ENCODE measurements around the gene CMTM5. TPM values are rescaled to one million over a fixed set of nuclear protein-coding genes. Genes with fewer than 3 reads are reported as not detected.

Gene CMTM5
- total RNA-seq, 2 experiments from 2014 or later, result not detected

DNA sequence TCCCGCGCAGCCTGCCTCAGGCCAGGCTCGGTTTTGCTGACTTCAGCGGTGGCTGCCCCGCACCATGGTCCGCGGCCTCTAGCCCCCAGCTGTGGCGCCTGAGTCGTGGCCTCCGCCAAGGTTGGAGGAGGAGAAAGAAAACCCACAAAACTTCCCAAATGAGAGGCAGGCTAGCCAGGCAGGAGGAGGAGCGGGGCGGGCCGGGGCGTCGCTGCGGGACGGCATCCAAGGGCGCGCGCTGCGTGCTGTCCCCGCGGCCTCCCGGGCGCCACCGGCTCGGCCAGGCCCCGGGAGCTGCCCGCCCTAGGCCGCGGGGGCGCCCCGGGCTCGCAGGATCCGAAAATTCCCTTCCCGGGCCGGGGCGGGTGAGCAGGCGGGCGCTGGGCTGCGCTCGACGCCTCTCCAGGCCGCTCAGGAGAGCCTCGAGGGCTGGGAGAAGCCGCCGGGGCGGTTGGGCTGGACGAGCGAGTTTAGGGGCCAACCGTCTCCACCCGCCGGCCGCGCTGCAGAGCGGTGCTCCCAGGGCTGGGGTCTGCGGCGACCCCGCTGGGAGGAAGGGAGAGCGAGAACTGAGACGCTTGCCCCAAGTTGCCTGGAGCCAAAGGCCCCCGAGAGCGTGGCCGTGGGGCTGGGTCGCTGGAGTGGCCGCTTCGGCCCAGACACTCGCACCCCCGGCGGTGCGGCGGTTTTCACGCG lies 11.7 kb upstream of the CMTM5 start, which contains the start of gene EFS:
EFS (minus strand) TSS at position 137 of the 696 bp plus-strand sequence. CDS start 147 bp downstream, outside the sequence.
- H3K9me3 ChIP-seq (ENCODE audit: low read length), result no peaks in the 10 kb centered on the region
- no peak within 1 kb of the TSS for H3K27ac ChIP-seq (ENCODE audit: low read depth, low read length, poor library complexity, severe bottlenecking)
- ChIA-PET POLR2A (no interaction called here), CTCF (ENCODE audit: unreplicated experiment) (no interaction called here)
- no peak within 1 kb of the TSS for H3K4me3 ChIP-seq (ENCODE audit: low read depth, low read length, poor library complexity, severe bottlenecking)
- TF ChIP-seq, protein P1, sequence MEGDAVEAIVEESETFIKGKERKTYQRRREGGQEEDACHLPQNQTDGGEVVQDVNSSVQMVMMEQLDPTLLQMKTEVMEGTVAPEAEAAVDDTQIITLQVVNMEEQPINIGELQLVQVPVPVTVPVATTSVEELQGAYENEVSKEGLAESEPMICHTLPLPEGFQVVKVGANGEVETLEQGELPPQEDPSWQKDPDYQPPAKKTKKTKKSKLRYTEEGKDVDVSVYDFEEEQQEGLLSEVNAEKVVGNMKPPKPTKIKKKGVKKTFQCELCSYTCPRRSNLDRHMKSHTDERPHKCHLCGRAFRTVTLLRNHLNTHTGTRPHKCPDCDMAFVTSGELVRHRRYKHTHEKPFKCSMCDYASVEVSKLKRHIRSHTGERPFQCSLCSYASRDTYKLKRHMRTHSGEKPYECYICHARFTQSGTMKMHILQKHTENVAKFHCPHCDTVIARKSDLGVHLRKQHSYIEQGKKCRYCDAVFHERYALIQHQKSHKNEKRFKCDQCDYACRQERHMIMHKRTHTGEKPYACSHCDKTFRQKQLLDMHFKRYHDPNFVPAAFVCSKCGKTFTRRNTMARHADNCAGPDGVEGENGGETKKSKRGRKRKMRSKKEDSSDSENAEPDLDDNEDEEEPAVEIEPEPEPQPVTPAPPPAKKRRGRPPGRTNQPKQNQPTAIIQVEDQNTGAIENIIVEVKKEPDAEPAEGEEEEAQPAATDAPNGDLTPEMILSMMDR (conservative IDR thresholded peaks at IDR 0.05; ENCODE audit: low read length), result no peak
- no peak for TF ChIP-seq EZH2phosphoT487 (IDR thresholded peaks at IDR 0.05; ENCODE audit: borderline replicate concordance, low read depth, low read length)
- intact Hi-C loops (cut with micrococcal nuclease; ENCODE audit: unreplicated experiment), result no loop called here
- H3K79me2 ChIP-seq (ENCODE audit: insufficient read depth, low read depth, low read length), result no peaks in the 10 kb centered on the region
- no peaks in the 10 kb centered on the region for H3K36me3 ChIP-seq (ENCODE audit: insufficient read depth, low read length)
- no peaks in the 10 kb centered on the region for H3K9me2 ChIP-seq (ENCODE audit: insufficient read depth, low read length)
- H3K4me1 ChIP-seq (ENCODE audit: insufficient read depth, low read length, poor library complexity, severe bottlenecking), result no peaks in the 10 kb centered on the region
- DNase-seq (ENCODE audit: low spot score), result no peak
- H4K20me1 ChIP-seq (ENCODE audit: insufficient read depth, low read length), result no peaks in the 10 kb centered on the region
- H2AFZ ChIP-seq (ENCODE audit: low read length), result no peak within 1 kb of the TSS
- no peak within 1 kb of the TSS for H3K4me2 ChIP-seq (ENCODE audit: low read length)
- no TSS peak for BruUV-seq (replicated peaks)

DNA sequence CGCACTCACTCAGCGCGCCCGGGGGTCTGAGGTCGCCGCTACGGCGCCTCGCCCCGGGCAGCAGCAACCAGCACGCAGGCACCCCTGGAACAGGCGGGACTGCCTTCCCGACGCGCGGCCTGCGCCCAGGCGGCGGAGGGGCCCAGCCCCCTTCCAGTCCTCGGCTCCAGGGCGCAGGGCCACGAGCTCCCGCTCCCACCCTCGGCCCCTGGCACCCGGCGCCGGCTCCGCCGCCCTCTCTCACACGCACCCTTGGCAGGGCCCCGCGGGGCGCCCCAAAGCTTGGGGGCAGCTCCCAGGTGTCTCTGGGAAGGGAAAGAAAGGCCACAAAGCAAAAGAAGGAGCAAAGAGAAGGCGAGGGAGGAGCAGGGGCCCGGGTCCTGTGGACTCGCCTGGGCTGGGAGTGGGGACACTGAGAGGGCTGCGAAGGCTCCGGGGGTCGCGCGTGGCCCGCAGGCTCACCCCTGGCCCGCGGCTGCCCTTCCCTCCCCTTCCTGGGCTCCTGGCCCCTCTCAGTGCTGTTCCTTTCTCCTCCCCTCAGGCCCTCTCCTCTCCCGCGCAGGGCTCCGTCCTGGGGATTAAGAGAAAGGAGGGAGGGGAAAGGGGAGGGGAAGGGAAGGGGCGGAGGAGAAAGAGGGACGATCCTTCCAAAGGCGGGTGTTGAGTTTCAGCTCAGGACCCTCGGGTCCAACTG lies 11.0 kb upstream of the CMTM5 start:
- TF ChIP-seq, protein P1 (conservative IDR thresholded peaks at IDR 0.05; ENCODE audit: low read length), result no peak
- no peak for TF ChIP-seq EZH2phosphoT487 (IDR thresholded peaks at IDR 0.05; ENCODE audit: borderline replicate concordance, low read depth, low read length)
- Histone ChIP-seq H3K4me1 (ENCODE audit: insufficient read depth, low read length, poor library complexity, severe bottlenecking) (no peaks in the 10 kb centered on the region), H3K4me3 (ENCODE audit: low read depth, low read length, poor library complexity, severe bottlenecking) (no peak overlapping the region), H3K9me2 (ENCODE audit: insufficient read depth, low read length) (no peaks in the 10 kb centered on the region), H3K79me2 (ENCODE audit: insufficient read depth, low read depth, low read length) (no peaks in the 10 kb centered on the region), H4K20me1 (ENCODE audit: insufficient read depth, low read length) (no peaks in the 10 kb centered on the region), H3K27ac (ENCODE audit: low read depth, low read length, poor library complexity, severe bottlenecking) (no peak overlapping the region), H3K4me2 (ENCODE audit: low read length) (no peak overlapping the region), H2AFZ (ENCODE audit: low read length) (no peak overlapping the region), H3K9me3 (ENCODE audit: low read length) (no peaks in the 10 kb centered on the region), H3K36me3 (ENCODE audit: insufficient read depth, low read length) (no peaks in the 10 kb centered on the region)
- intact Hi-C loops (cut with micrococcal nuclease; ENCODE audit: unreplicated experiment), result no loop called here
- no TSS peak for BruUV-seq (replicated peaks)
- CTCF ChIA-PET (ENCODE audit: unreplicated experiment), result no interaction called here
- POLR2A ChIA-PET, result no interaction called here
- no peak for DNase-seq (ENCODE audit: low spot score)

DNA sequence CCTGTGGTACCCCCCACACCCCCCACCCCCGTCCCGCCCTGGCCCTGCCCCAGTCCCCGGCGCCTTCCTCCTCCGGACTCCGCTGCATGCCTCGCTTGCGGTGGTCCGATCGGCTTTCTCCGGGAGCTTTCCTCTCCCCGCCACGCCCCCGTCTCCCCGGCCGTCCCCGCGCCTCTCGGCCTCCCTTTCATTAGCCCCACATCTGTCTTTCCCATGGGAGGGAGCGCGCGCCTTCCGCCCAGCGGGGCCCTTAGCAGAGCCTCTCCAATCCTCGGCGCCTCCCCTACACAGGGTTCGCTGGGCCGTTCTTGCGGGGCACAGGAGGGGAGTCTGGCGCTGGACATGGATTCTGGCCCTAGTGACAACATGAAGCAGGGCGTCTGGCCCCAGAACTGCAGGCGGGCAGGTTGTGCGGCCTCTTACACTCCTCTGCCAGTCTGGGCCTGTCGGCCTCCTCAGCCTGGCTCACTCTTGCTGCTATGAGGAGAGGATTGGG lies 10.4 kb upstream of the CMTM5 start:
- no peaks in the 10 kb centered on the region for H4K20me1 ChIP-seq (ENCODE audit: insufficient read depth, low read length)
- no peaks in the 10 kb centered on the region for H3K4me1 ChIP-seq (ENCODE audit: insufficient read depth, low read length, poor library complexity, severe bottlenecking)
- intact Hi-C loops (cut with micrococcal nuclease; ENCODE audit: unreplicated experiment), result no loop called here
- H3K36me3 ChIP-seq (ENCODE audit: insufficient read depth, low read length), result no peaks in the 10 kb centered on the region
- no peak overlapping the region for H3K4me3 ChIP-seq (ENCODE audit: low read depth, low read length, poor library complexity, severe bottlenecking)
- BruUV-seq (replicated peaks), result no TSS peak
- no peak for DNase-seq (ENCODE audit: low spot score)
- POLR2A ChIA-PET, result no interaction called here
- no peaks in the 10 kb centered on the region for H3K9me3 ChIP-seq (ENCODE audit: low read length)
- CTCF ChIA-PET (ENCODE audit: unreplicated experiment), result no interaction called here
- H3K27ac ChIP-seq (ENCODE audit: low read depth, low read length, poor library complexity, severe bottlenecking), result no peak overlapping the region
- H3K9me2 ChIP-seq (ENCODE audit: insufficient read depth, low read length), result no peaks in the 10 kb centered on the region
- no peak overlapping the region for H2AFZ ChIP-seq (ENCODE audit: low read length)
- no peaks in the 10 kb centered on the region for H3K79me2 ChIP-seq (ENCODE audit: insufficient read depth, low read depth, low read length)
- H3K4me2 ChIP-seq (ENCODE audit: low read length), result no peak overlapping the region
- TF ChIP-seq EZH2phosphoT487 (IDR thresholded peaks at IDR 0.05; ENCODE audit: borderline replicate concordance, low read depth, low read length), result no peak
- TF ChIP-seq, protein P1 (conservative IDR thresholded peaks at IDR 0.05; ENCODE audit: low read length), result no peak

Data from OCI-LY7 (cell line).